Left ventricle myocardium superior (tissue), 1 donor: ENCODE measurements around the gene ZNG1F. TPM values are rescaled to one million over a fixed set of nuclear protein-coding genes. Genes with fewer than 3 reads are reported as not detected.
"Not testable (repeated sequence)": the region's sequence is repeated elsewhere in the genome, so short reads cannot be mapped to it uniquely, and the experiment has no call there.

Experiments used
- ATAC-seq: fragments of 200-7000 bp; cut with Tn5 transposase; one replicate; pipeline ENCODE4 v1.9.1; 2020; ENCODE audit warnings: mild to moderate bottlenecking, moderate library complexity
- DNase-seq: peaks from one replicate; pipeline ENCODE4 v3.0.0-alpha.2; 2020
- intact Hi-C: fragments of 100-400 bp; cut with micrococcal nuclease; formaldehyde crosslinking; loops from one replicate; pipeline ENCODE4 v1.11.0; 2022
- microRNA-seq: library from miRNA; unstranded; fragments of <30 nt; microRNA quantifications from one replicate; pipeline ENCODE4 v1.2.0, GENCODE V29; 2020; ENCODE audit warnings: borderline number of aligned reads
- total RNA-seq: library from RNA; stranded (reverse); fragmentation: NEBNext Ultra II Directional; extraction: Animal tissue kit (Norgen Biotek cat#: 25700); gene quantifications from one replicate; pipeline ENCODE4 v1.2.1, GENCODE V29; 2021
- donor health status: DM: no; HTN: yes; CAD: no; lungs with severe emphysema.

Gene ZNG1F
- total RNA-seq, 1 donor from 2014 or later: 9.4 TPM

DNA sequence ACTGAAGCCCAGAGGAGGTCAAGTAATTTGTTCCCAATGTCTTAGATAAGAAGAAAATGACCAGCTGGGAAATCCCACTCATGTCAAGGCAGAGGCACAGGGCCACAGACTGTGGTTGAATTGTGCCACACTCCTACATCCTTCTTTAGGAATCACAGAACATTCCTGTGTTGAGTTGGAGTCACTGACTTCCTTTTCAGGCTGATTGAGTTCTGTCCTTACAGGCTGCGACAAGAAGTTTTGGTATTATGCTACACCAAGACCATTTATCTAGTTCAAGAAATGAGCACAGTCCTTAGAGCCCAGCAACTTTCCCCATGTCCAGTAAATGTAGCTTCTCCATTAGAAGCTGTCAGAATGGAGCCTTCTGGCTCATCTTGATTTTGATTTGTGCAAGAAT lies 98.7 kb downstream of the ZNG1F start:
- ATAC-seq, intact Hi-C loops, DNase-seq: not testable (repeated sequence)

DNA sequence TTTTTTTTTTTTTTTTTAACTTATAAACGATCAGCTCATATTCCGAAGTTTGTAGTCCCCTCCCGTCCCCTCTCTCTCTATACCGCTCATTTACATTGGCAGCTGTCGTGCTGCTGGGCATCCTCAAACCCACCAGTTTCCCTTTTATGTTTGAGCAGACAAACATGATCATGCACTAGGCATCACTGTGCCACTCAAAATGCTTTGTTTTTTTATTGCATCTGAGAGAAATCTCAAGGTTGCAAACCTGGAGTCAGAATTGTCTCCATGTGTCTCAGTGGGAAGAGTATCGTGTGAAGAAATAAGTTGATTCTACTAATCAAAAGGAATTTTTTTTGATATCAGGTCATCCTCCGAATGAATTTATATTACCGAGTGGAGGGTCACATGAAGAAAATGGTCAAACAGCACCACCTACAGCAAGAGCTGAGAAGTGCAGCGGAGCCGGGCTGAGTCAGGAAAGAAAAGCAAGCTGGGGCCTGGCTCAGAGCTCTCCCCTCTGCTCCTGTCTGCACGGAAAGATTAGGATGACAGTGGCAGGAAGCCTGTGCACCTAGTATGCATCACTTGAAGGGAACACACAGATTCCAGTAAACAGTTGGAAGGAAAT lies 100.6 kb downstream of the ZNG1F start:
- DNase-seq, intact Hi-C loops: not testable (repeated sequence)
- peak; percentile 87 for ATAC-seq

DNA sequence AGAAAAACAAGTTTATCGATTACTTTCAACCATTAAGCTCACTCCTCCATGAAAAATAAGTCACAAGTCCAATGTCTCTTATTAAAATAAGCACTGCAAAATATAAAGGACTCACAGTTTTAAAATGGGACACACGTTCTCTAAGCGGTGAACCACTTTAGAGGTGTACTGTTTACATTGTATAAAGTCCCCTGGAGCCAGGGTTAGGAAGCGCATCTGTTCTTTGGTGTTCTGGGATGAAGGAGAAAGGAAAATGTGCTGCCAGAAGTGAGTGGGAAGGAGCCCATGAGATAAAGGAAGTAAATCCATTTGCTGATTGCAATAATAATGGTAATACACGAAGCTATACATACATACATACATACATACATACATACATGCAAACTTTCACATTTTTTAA lies 101.2 kb downstream of the ZNG1F start:
- ATAC-seq, intact Hi-C loops, DNase-seq: not testable (repeated sequence)

DNA sequence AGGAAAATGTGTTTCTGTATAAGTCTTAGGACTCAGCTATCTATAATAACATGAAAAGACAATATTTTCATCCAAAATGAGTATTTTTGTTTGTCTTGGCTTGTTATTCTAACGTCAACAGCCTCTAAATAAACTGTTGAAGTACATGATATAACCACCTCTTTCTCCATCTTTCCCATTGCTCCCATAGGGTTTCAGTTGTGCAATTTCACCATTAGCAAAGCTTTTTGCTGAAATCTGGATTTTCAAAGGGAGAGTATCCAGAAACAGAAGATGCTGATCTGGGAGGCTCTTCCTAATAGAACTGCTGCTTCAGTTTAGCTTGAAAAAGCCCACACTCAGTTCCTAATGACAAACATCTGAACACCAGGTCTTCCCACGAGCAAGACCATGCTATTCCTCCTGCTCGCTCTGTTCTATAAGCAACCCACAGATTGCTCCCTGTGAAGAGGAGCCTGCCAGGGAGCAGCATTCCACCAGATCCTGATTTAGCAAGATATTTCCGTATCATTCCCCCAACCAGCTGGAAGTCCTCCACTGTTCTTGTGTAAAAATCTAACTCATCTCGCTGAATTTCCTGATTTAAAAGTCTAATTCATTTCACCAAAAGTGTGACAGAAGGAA lies 101.8 kb downstream of the ZNG1F start:
- DNase-seq, intact Hi-C loops: not testable (repeated sequence)
- peak; percentile 56 for ATAC-seq

- DNase-seq, ATAC-seq, intact Hi-C loops: not testable (repeated sequence)
These were observed 102.4 kb downstream of the ZNG1F start for GRCh38 chr9:41086685-41087084.

DNA sequence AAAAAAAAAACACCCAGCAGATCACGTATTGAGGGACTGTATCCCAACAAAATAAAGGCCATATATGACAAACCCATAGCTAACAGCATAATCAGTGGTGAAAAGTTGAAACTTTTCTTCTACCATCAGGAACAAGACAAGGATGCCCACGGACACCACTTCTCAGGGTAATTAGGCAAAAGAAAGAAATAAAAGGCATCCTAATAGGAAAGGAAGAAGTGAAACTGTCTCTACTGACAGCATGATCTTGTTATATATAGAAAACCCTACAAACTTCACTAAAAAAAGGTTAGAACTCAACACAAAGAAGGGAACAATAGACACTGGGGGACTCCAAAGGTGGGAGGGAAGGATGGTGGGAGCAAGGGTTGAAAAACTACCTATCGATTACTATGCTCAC lies 102.9 kb downstream of the ZNG1F start:
- DNase-seq, intact Hi-C loops, ATAC-seq: not testable (repeated sequence)

DNA sequence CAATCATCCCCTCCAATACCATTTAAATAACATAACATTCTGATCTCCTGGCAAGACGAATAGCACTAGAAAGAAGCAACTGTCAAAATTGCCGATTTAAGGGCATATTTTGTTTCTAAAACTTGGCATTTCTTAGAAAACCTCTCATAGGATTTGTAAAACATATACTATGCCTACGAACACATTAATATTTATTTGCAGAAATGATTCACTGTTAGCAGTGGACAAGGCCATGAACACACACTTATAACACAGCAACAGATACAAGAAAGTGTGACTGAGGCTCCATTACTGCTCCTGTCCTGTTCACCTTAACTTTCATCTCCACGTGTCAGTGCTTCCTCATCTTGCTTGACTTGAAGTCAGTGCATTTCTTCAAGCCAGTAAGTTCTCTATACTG lies 106.8 kb downstream of the ZNG1F start:
- ATAC-seq, intact Hi-C loops, DNase-seq: not testable (repeated sequence)

Small RNA genes lying within 50 kb of the gene (microRNA-seq; reads per million reads assigned to microRNA genes)
- gene MIR4477A: not detected

Other genes starting within 250 kb of the ZNG1F start
- gene FOXD4L6, start 60.6 kb downstream of the ZNG1F start, total RNA-seq: not detected